ENCODE measurements around the gene CDH13.

Gene CDH13

GRCh38 chr16:83010776-83011720 is 384.3 kb downstream of the CDH13 start:
- DNase-seq, result no peak

DNA sequence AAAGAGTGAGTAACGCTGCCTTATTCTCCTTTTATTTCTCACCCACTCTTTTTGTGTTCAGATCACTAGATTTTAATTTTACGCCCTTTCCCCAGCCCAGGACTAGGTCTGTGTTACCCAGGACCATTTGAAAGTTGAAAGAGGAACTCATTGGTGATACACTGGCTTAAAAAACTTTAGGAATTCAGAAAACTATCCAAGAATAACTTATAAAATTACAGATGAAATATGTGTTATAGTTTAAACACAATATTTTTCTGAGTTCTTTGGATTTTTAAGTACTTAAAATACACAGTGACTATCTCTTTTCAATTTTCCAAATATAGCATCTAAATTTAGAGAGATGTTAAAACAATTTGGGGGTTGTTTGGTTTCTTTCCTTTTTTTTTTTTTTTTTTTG is 385.2 kb downstream of the CDH13 start:
- DNase-seq, result no peak

GRCh38 chr16:83013071-83013470 is 386.3 kb downstream of the CDH13 start:
- no peak for DNase-seq

GRCh38 chr16:83019963-83020362 is 393.2 kb downstream of the CDH13 start:
- no peak for DNase-seq

DNA sequence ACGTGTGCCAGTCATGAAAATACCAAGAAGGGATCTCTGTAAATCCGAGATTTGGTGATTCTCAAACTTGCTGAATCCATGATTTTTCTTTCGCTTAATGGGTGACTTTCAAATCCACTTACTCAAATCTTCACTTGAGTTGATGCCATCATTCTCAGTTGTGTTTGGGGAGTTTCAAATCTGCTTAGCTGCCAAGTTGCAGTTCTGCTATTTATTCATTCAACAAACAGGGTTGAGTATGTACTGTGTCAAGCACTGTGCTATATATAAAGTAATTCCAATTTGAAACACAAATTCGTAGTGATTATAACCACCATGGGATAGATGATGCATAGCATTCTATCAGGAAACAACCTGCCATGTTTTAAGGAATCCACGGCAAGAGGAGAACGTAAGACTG is 394.3 kb downstream of the CDH13 start:
- no peak for DNase-seq

DNA sequence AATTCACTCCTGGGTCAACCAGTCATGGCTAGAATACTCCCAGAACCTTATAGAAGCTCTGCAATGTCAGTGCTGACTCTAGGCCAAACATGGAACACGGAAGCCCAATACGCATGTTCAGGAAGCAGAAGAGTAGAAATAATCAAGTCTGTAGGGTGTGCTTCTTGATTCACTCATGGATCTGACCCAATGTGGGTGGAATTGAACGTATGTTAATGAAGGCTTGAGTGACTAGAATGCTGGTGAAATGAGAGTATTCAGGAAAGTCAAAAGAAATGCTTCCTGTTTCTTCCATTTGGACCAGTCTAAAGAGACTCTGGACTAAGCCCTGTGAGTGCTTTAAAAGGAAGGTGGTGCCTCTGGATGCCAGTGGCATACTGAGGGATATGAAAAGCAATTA is 395.0 kb downstream of the CDH13 start:
- no peak for DNase-seq

DNA sequence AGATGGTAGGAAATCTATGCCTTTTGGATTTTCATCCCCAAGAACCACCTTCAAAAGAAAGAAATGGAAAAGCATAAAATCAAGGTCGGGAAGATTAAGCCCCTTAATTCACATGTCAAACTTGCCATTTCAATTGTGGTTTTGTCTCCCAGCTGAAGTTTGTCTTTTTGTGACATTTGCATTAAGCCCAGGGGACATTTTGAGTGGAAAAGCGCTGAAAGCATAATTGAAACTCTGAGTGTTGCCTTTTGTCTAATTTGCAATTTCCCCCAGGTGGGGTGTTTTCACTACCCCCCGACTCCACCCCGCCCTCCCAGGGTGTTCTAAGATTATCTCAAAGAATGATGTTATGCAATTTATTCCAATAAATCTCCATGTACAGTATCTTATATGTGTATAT is 396.2 kb downstream of the CDH13 start:
- DNase-seq, result no peak

DNA sequence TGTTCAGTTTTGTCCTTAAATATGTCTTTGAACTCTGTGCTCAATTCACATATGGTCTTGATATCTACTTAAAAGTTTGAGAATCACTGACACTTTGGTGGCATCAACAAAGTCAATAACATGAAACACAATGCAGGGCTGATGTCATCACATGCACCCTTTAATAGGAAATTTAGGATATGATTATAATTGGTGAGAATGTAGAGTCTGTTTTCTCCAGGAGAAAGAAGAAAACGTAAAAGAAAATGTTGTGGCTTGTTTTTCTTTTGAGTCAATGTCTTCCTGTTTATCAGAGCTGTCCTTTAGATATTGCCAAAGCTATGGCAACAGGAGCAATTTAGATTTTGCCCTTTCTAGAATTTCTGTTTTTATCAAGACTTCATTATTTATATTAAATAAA is 396.9 kb downstream of the CDH13 start:
- DNase-seq, result no peak

DNA sequence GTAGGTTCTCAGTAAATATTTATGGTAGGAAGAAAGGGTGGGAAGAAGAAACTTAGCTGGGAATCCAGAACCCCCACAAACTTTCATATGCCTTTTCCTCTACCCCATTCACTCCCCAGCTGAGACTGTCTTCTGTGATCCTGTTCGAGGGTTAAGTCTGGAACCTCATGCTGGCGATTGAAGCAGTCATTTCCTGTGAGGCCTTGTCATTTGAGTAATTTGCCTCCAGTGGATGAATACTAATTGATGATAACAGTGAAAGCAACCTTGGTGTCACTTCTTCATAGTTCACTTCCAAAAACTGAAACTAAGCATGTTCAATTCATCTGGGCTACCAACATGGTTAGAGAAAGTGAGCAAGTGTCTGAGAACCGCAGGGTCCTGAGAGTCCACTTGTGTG is 401.2 kb downstream of the CDH13 start:
- DNase-seq, result no peak

DNA sequence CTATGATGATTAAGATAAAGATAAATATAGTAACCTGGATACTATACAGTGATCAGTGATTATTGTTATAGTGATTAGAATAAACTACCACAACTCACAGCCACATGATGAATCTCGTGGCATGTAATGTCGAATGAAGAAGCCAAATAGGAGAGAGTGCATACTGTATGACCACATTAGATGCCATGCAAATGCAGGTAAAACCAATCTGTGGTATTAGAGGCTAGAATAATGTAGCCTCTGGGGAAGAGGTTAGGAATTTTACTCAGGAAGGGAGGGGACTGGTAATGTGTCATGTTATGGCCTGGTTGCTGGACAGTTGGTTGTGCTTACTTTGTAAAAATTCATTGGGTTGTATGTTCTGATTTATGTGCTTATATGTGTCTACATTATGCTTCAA is 402.7 kb downstream of the CDH13 start:
- DNase-seq, result no peak

DNA sequence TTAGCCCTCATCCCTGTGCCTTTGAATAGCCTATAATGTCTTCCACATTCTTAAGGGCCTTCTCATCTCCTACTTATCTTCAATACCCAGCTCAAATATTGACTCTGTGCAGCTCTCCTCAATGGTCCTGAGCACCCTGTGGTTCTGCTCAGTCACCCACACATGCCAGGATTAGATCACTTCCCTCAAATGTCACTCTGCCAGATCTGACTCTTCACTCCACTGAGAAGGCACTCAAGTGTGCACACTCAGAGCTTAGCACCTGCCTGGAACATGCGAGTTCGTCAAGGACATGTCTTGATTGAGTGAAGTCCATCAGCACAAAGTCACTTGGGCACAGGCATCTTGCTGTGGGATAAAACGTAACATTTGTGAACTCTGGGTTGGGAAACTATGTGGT is 404.8 kb downstream of the CDH13 start:
- DNase-seq, result no peak

- no peak for DNase-seq
These were observed 410.3 kb downstream of the CDH13 start for GRCh38 chr16:83037102-83037501.

DNA sequence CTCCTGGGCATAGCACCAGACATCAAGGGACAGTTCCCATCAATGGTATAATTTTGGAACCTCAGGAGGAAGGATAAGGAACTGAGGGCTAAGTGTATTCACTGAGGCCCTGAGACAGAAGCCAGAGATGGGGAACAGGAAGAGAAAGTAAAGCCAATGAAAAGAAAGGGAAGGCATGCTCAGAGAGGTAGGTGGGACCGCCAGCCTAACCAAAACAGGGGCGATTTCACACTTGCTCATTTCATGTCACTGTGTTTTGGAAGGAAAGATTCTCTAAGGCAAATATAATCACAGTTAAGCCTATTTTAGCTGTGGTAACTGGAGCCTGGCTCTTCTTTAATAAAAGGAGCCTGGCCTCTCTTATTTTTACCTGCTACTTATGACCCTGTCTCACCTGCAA is 411.1 kb downstream of the CDH13 start:
- no peak for DNase-seq

GRCh38 chr16:83040174-83040573 is 413.4 kb downstream of the CDH13 start:
- DNase-seq, result no peak

DNA sequence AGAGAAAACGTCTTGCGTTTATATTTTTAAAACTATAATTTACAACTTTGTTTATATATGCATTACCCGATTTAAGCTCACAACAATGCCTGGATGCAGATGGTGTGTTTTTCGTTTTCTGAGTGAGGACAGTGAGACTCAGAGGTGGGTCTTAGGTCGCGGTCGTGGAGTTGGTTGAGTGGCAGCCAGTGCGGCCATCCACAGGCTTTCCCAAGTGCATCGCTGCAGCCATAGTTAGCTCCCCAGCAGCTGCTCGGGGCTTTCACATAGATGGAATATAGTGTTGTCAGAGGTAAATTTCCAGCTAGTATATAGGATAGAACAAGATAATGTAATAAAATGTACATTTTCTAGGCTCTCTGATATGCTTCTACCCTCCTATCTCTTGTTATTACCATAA is 417.8 kb downstream of the CDH13 start:
- no peak for DNase-seq

GRCh38 chr16:83045790-83046189 is 419.0 kb downstream of the CDH13 start:
- no peak for DNase-seq

- no peak for DNase-seq
These were observed 419.9 kb downstream of the CDH13 start for GRCh38 chr16:83046664-83047063.

DNA sequence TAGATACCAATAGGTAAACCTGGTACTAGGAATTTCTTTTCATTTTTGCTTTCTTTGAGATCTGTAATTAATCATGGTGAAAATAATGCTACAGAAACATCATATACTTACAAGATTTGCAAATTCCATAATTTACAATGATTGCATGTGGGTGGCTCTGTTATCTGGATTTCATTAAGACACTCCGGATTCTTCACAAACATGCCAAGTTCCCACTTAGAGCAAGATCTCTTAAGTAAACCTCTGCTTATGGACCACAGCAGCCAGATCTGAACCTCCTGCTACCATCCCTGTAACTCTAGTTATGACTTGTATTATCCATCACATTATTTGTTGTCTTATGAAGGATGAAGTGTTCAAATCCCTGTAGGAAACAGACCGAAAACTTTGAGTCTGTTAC is 424.7 kb downstream of the CDH13 start:
- no peak for DNase-seq

GRCh38 chr16:83054283-83054682 is 427.5 kb downstream of the CDH13 start:
- DNase-seq, result no peak

DNA sequence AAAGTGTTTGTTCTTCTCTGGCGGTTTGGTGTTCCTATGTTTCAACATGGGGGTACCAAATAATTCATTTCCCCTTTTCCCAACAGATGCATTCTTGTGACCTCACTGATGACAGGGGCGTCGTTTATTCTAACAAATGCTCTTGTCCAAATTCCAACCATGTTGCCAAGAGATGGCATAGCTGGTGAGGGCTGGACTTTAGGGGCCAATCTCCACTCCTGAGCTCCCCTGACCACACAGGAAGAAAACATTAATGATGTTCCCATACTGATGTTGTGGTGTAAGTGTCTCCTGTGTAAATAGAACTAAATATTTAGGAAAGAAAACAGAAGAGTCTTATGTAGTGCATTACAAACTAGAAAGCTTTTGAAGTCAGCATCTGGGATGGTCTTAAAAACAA is 431.6 kb downstream of the CDH13 start:
- DNase-seq, result no peak

GRCh38 chr16:83059237-83059636 is 432.5 kb downstream of the CDH13 start:
- no peak for DNase-seq

GRCh38 chr16:83066011-83066410 is 439.2 kb downstream of the CDH13 start:
- no peak for DNase-seq

GRCh38 chr16:83066881-83067280 is 440.1 kb downstream of the CDH13 start:
- DNase-seq, result no peak

- DNase-seq, result no peak
These were observed 441.9 kb downstream of the CDH13 start for GRCh38 chr16:83068686-83069085.
